ENCODE results near the gene RARRES2. TPM values are rescaled to one million over a fixed set of nuclear protein-coding genes. Genes with fewer than 3 reads are reported as not detected.

The RARRES2 gene
- total and polyA plus RNA-seq, 8 donors: 133 to 233 (median 172) TPM

GRCh38 chr7:150374026-150374425 is 32.6 kb upstream of the RARRES2 start:
- no peak for DNase-seq
- Histone ChIP-seq H3K27ac (no peak overlapping the region), H3K9me3 (no peaks in the 10 kb centered on the region), H3K27me3 (no peaks in the 10 kb centered on the region), H3K36me3 (peaks cover 0 to 41% of the 10 kb centered on the region in 2 donors), H3K4me1 (peaks cover 24 to 58% of the 10 kb centered on the region in 2 donors), H3K4me3 (no peak overlapping the region)
- intact Hi-C loops (cut with DNase I): no loop called here
- ATAC-seq: no peak
- TF ChIP-seq CTCF (IDR thresholded peaks at IDR 0.05): no peak

- Histone ChIP-seq H3K4me3 (no peak overlapping the region), H3K27me3 (no peaks in the 10 kb centered on the region), H3K9me3 (no peaks in the 10 kb centered on the region), H3K36me3 (peaks cover 0 to 41% of the 10 kb centered on the region in 2 donors), H3K27ac (no peak overlapping the region), H3K4me1 (peaks cover 21 to 53% of the 10 kb centered on the region in 2 donors)
- TF ChIP-seq CTCF (IDR thresholded peaks at IDR 0.05): no peak
- DNase-seq (peak in 1 of 4 donors; percentile 75), ATAC-seq (no peak)
- intact Hi-C loops (cut with DNase I): no loop called here
These were observed 31.8 kb upstream of the RARRES2 start for GRCh38 chr7:150373049-150373801.

GRCh38 chr7:150372271-150373048 is 31.0 kb upstream of the RARRES2 start:
- TF ChIP-seq CTCF (IDR thresholded peaks at IDR 0.05): no peak
- peaks cover 18 to 53% of the 10 kb centered on the region in 2 donors for H3K4me1 ChIP-seq
- ATAC-seq (no peak), DNase-seq (no peak)
- no peaks in the 10 kb centered on the region for H3K27me3 ChIP-seq
- H3K4me3 ChIP-seq: no peak overlapping the region
- peaks cover 0 to 41% of the 10 kb centered on the region in 2 donors for H3K36me3 ChIP-seq
- no peaks in the 10 kb centered on the region for H3K9me3 ChIP-seq
- intact Hi-C loops (cut with DNase I): no loop called here
- no peak overlapping the region for H3K27ac ChIP-seq

- TF ChIP-seq CTCF (IDR thresholded peaks at IDR 0.05): no peak
- Histone ChIP-seq H3K4me1 (peaks cover 18 to 51% of the 10 kb centered on the region in 2 donors), H3K27ac (no peak overlapping the region), H3K4me3 (no peak overlapping the region), H3K9me3 (no peaks in the 10 kb centered on the region), H3K36me3 (peaks cover 0 to 41% of the 10 kb centered on the region in 2 donors), H3K27me3 (no peaks in the 10 kb centered on the region)
- no peak for DNase-seq
- intact Hi-C loops (cut with DNase I): no loop called here
- ATAC-seq: no peak
These were observed 30.5 kb upstream of the RARRES2 start for GRCh38 chr7:150371996-150372270.
